Measurements from ENCODE around the gene PATJ. TPM values are rescaled to one million over a fixed set of nuclear protein-coding genes. Genes with fewer than 3 reads are reported as not detected.

Gene PATJ
- total and polyA plus RNA-seq, 2 of the 13 experiments (the other 11 are each of a cell fraction or from before 2014, with no cell fraction given) = 6.2 to 16.8 TPM

DNA sequence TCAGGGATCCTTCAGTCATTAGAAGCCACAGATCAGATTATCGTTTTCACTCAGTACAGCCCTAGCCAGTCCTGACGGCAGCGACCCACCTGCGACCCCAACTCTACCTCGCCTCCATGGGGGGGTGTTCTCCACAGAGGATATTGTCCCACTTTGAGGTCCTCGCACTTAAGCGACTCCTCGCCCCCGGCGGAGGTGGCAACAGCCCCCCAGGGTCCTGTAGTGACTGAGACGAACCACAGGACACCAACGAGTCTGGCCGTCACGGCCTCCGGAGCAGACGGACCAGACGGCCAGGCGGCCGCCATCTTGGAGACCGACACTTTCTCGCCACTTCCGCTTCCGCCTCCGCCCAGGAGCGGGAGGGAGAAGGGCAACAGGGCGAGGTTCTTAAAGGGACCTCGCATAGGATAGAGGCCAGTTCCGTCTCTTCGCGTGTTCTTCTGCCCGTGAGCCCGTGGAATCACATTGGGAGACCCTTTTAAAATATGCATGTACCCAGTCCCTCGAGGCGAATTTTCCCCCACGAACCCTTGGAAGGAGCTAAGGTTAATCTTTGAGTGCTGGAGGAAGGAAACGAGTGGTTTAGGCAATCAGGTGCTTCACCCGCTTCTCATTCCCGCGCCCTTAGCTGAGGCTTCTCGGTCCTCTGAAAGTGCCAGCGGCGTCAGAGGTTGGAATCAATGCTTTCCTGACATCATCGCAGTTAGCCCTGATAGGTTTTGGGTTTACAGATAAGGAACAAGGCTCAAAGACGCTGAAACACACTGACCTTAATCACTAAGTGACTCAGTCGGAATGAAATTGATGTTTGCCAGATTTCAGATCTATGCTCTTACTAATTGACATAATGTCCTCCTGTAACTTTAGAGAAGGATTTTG lies 17.2 kb upstream of the PATJ start, which contains the start of gene TM2D1 (continued):
- TF ChIP-seq ZNF749 (CRISPR knock-in tag; IDR thresholded peaks at IDR 0.05; ENCODE audit: borderline replicate concordance) (peak; percentile 45; the same call in 1 of the 2 replicates), SRSF1 (optimal IDR thresholded peaks at IDR 0.05; ENCODE audit: low read depth, low read length) (peak; percentile 90), ZKSCAN8 (CRISPR knock-in tag; IDR thresholded peaks at IDR 0.05; ENCODE audit: borderline replicate concordance) (peak; percentile 25; the same call in 1 of the 2 replicates), SAP130 (CRISPR knock-in tag; IDR thresholded peaks at IDR 0.05; ENCODE audit: low read depth) (peak; percentile 97), ATF1 (CRISPR knock-in tag; IDR thresholded peaks at IDR 0.05) (peak; percentile 65; the same call in 1 of the 2 replicates), SIN3B (IDR thresholded peaks at IDR 0.05; ENCODE audit: low read length) (peak; percentile 82), RBM22 (optimal IDR thresholded peaks at IDR 0.05; ENCODE audit: low read length) (no peak), HOXA5 (CRISPR knock-in tag; IDR thresholded peaks at IDR 0.05) (peak; percentile 43; the same call in 1 of the 2 replicates), GPN1 (CRISPR knock-in tag; IDR thresholded peaks at IDR 0.05; ENCODE audit: borderline replicate concordance) (peak; percentile 43; the same call in 1 of the 2 replicates), ZSCAN9 (CRISPR knock-in tag; IDR thresholded peaks at IDR 0.05; ENCODE audit: borderline replicate concordance) (peak; percentile 83), GTF2F1 (IDR thresholded peaks at IDR 0.05; ENCODE audit: low read length) (no peak)
- TF ChIP-seq, protein P1, sequence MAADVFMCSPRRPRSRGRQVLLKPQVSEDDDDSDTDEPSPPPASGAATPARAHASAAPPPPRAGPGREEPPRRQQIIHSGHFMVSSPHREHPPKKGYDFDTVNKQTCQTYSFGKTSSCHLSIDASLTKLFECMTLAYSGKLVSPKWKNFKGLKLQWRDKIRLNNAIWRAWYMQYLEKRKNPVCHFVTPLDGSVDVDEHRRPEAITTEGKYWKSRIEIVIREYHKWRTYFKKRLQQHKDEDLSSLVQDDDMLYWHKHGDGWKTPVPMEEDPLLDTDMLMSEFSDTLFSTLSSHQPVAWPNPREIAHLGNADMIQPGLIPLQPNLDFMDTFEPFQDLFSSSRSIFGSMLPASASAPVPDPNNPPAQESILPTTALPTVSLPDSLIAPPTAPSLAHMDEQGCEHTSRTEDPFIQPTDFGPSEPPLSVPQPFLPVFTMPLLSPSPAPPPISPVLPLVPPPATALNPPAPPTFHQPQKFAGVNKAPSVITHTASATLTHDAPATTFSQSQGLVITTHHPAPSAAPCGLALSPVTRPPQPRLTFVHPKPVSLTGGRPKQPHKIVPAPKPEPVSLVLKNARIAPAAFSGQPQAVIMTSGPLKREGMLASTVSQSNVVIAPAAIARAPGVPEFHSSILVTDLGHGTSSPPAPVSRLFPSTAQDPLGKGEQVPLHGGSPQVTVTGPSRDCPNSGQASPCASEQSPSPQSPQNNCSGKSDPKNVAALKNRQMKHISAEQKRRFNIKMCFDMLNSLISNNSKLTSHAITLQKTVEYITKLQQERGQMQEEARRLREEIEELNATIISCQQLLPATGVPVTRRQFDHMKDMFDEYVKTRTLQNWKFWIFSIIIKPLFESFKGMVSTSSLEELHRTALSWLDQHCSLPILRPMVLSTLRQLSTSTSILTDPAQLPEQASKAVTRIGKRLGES (CRISPR knock-in tag; IDR thresholded peaks at IDR 0.05; ENCODE audit: borderline replicate concordance) = no peak
- TF ChIP-seq, protein P2, sequence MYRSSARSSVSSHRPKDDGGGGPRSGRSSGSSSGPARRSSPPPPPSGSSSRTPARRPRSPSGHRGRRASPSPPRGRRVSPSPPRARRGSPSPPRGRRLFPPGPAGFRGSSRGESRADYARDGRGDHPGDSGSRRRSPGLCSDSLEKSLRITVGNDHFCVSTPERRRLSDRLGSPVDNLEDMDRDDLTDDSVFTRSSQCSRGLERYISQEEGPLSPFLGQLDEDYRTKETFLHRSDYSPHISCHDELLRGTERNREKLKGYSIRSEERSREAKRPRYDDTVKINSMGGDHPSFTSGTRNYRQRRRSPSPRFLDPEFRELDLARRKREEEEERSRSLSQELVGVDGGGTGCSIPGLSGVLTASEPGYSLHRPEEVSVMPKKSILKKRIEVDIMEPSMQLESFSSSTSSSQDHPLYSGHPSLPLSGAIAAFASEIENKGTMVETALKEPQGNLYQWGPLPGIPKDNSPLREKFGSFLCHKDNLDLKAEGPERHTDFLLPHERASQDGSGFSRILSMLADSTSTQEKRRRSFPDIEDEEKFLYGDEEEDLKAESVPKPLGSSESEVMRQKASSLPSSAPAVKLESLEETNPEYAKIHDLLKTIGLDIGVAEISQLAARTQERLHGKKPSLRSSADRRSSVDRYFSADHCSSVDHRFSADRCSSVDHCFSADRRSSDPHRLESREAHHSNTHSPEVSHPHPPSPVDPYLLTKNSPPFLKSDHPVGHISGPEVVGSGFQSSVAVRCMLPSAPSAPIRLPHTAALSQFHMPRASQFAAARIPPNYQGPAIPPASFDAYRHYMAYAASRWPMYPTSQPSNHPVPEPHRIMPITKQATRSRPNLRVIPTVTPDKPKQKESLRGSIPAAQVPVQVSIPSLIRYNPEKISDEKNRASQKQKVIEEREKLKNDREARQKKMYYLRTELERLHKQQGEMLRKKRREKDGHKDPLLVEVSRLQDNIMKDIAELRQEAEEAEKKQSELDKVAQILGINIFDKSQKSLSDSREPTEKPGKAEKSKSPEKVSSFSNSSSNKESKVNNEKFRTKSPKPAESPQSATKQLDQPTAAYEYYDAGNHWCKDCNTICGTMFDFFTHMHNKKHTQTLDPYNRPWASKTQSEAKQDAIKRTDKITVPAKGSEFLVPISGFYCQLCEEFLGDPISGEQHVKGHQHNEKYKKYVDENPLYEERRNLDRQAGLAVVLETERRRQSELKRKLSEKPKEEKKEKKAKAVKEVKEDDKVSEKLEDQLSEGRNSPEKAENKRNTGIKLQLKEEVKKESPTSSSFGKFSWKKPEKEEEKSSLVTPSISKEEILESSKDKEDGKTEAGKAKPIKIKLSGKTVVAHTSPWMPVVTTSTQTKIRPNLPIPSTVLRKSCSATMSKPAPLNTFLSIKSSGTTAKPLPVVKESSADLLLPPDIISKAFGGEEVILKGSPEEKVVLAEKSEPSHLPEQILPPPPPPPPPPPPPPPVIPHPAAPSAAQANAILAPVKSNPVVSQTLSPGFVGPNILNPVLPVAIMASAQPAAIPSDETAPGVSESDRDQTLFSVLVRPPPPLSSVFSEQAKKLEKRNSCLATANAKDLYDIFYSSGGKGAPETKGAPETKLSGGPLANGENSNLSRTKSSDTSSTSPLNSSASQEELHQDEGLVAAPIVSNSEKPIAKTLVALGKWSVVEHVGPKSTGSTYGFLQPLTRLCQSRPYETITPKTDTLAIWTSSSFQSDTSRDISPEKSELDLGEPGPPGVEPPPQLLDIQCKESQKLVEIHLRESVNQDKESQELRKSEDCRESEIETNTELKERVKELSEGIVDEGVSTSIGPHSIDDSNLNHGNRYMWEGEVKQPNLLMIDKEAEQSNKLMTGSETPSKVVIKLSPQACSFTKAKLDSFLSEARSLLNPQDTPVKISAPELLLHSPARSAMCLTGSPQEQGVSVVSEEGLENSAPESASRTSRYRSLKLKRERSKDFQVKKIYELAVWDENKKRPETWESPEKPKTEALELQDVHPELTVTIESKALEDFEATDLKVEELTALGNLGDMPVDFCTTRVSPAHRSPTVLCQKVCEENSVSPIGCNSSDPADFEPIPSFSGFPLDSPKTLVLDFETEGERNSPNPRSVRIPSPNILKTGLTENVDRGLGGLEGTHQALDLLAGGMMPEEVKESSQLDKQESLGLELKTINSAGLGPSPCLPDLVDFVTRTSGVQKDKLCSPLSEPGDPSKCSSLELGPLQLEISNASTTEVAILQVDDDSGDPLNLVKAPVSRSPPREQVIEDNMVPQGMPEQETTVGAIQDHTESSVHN (CRISPR knock-in tag; IDR thresholded peaks at IDR 0.05) = 0 out of 2 replicates have a peak, but pooled peaks have one; percentile 74
- TF ChIP-seq, protein P3, sequence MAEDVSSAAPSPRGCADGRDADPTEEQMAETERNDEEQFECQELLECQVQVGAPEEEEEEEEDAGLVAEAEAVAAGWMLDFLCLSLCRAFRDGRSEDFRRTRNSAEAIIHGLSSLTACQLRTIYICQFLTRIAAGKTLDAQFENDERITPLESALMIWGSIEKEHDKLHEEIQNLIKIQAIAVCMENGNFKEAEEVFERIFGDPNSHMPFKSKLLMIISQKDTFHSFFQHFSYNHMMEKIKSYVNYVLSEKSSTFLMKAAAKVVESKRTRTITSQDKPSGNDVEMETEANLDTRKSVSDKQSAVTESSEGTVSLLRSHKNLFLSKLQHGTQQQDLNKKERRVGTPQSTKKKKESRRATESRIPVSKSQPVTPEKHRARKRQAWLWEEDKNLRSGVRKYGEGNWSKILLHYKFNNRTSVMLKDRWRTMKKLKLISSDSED (CRISPR knock-in tag; IDR thresholded peaks at IDR 0.05) = no peak
- TF ChIP-seq, protein P4, sequence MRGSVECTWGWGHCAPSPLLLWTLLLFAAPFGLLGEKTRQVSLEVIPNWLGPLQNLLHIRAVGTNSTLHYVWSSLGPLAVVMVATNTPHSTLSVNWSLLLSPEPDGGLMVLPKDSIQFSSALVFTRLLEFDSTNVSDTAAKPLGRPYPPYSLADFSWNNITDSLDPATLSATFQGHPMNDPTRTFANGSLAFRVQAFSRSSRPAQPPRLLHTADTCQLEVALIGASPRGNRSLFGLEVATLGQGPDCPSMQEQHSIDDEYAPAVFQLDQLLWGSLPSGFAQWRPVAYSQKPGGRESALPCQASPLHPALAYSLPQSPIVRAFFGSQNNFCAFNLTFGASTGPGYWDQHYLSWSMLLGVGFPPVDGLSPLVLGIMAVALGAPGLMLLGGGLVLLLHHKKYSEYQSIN (CRISPR knock-in tag; IDR thresholded peaks at IDR 0.05; ENCODE audit: borderline replicate concordance) = no peak
